Measurements from ENCODE around the gene RIN3.

GRCh38 chr14:92472860-92473259, 40.7 kb upstream of the RIN3 start:
- no peak for TF ChIP-seq POLR2A (IDR thresholded peaks at IDR 0.05)
- TF ChIP-seq CTCF (IDR thresholded peaks at IDR 0.05): no peak
- TF ChIP-seq EP300 (IDR thresholded peaks at IDR 0.05): no peak

Measured in gastroesophageal sphincter (tissue), 3 donors.